SK-N-SH (cell line): Measurements from ENCODE around the gene TENT4A. TPM values are rescaled to one million over a fixed set of nuclear protein-coding genes. Genes with fewer than 3 reads are reported as not detected.

Experiments
- CTCF ChIA-PET: fragments of 300-600, 350-600 bp; formaldehyde crosslinking; extraction: SDS; loops from one replicate; lab custom pipeline; 2021; lab: Yijun Ruan, JAX
- POLR2A ChIA-PET: fragments of 350-600 bp; sonication (Branson Sonifier 250); formaldehyde crosslinking; extraction: SDS; loops from one replicate; lab custom pipeline; 2020; ENCODE audit warnings: antibody characterized with exemption, inconsistent platforms; lab: Yijun Ruan, JAX
- DNase-seq: peaks from one replicate; pipeline ENCODE4 v3.0.0; 2012
- H2AFZ ChIP-seq: fragments of 200-600 bp; sonication (generic); 2 replicates; pipeline ENCODE4 v1.8.1; 2016; ENCODE audit warnings: antibody characterized with exemption, mild to moderate bottlenecking, low read depth
- H3F3A ChIP-seq: fragments of 200-600 bp; sonication (generic); replicated peaks from 2 replicates; pipeline ENCODE3; 2016; ENCODE audit warnings: antibody characterized with exemption, mild to moderate bottlenecking; ENCODE audit not compliant: insufficient read depth
- H3K27ac ChIP-seq, 2 experiments: fragments of 200-500 bp in 1 of 2; fragments of 200-600 bp in 1 of 2; sonication (Bioruptor generic) in 1 of 2; sonication (generic), shearing (Covaris generic) in 1 of 2; 2 replicates each; pipeline versions ENCODE4 v1.5.1 to v1.6.1; 2014 to 2016; ENCODE audit warnings: low read depth in 2 of 2, inconsistent platforms in 1 of 2, low read length in 1 of 2, mild to moderate bottlenecking in 1 of 2, mixed read lengths in 1 of 2
- H3K27me3 ChIP-seq: fragments of 200-600 bp; sonication (generic), shearing (Covaris generic); 2 replicates; pipeline ENCODE4 v1.6.1; 2016; ENCODE audit warnings: mixed run types; ENCODE audit not compliant: insufficient read depth
- H3K36me3 ChIP-seq, 2 experiments: fragments of 200-500 bp in 1 of 2; fragments of 200-600 bp in 1 of 2; sonication (Bioruptor generic) in 1 of 2; sonication (generic) in 1 of 2; replicated peaks in 1 of 2; 2 replicates each; pipeline versions ENCODE3 to v1.5.1; 2014 to 2016; ENCODE audit warnings: low read length in 1 of 2, mild to moderate bottlenecking in 1 of 2; ENCODE audit not compliant: insufficient read depth in 2 of 2, control insufficient read depth in 1 of 2
- H3K4me1 ChIP-seq, 2 experiments: fragments of 200-500 bp in 1 of 2; fragments of 200-600 bp in 1 of 2; sonication (Bioruptor generic) in 1 of 2; sonication (generic), shearing (Covaris generic) in 1 of 2; 2 replicates each; pipeline versions ENCODE4 v1.5.1 to v1.6.1; 2014 to 2016; ENCODE audit warnings: low read depth in 1 of 2, low read length in 1 of 2, mixed run types in 1 of 2; ENCODE audit not compliant: insufficient read depth in 2 of 2, control insufficient read depth in 1 of 2
- H3K4me2 ChIP-seq: fragments of 200-600 bp; sonication (generic), shearing (Covaris generic); 2 replicates; pipeline ENCODE4 v1.6.1; 2017; ENCODE audit warnings: mixed run types
- H3K4me3 ChIP-seq, 2 experiments: fragments of 200-500 bp in 1 of 2; fragments of 200-600 bp in 1 of 2; sonication (Bioruptor generic) in 1 of 2; sonication (generic), shearing (Covaris generic) in 1 of 2; 2 replicates each; pipeline versions ENCODE4 v1.5.1 to v1.8.1; 2014 to 2016; ENCODE audit warnings: low read depth in 2 of 2, inconsistent platforms in 1 of 2, low read length in 1 of 2, mild to moderate bottlenecking in 1 of 2, mixed read lengths in 1 of 2, moderate library complexity in 1 of 2
- H3K79me2 ChIP-seq: fragments of 200-600 bp; sonication (generic); 2 replicates; pipeline ENCODE4 v1.8.1; 2017; ENCODE audit warnings: mild to moderate bottlenecking; ENCODE audit not compliant: insufficient read depth
- H3K9ac ChIP-seq: fragments of 200-600 bp; sonication (generic); 2 replicates; pipeline ENCODE4 v1.6.1; 2017; ENCODE audit warnings: mixed run types
- H3K9me2 ChIP-seq: fragments of 200-600 bp; sonication (generic); 2 replicates; pipeline ENCODE4 v1.6.1; 2017; ENCODE audit warnings: mixed run types
- H3K9me3 ChIP-seq: fragments of 200-600 bp; sonication (generic); 2 replicates; pipeline ENCODE4 v1.6.1; 2017; ENCODE audit warnings: mixed run types, mild to moderate bottlenecking, moderate library complexity
- H4K20me1 ChIP-seq: fragments of 200-600 bp; sonication (generic); 2 replicates; pipeline ENCODE4 v1.6.1; 2017; ENCODE audit warnings: mild to moderate bottlenecking, mixed run types; ENCODE audit not compliant: insufficient read depth
- CHD2 ChIP-seq: fragments of 150-350 bp; IDR thresholded peaks from 2 replicates; pipeline ENCODE4 v1.6.1; 2018; ENCODE audit warnings: low read length; ENCODE audit not compliant: partially characterized antibody
- CTCF ChIP-seq: fragments of 200-600 bp; sonication (generic); IDR thresholded peaks from 2 replicates; pipeline ENCODE4 v1.6.1; 2017; ENCODE audit warnings: antibody characterized with exemption, mild to moderate bottlenecking, moderate library complexity
- FOSL2 ChIP-seq: IDR thresholded peaks from 2 replicates; pipeline ENCODE4 v1.4.0; 2012; ENCODE audit warnings: low read depth, mild to moderate bottlenecking, moderate library complexity, borderline replicate concordance
- FOXJ3 ChIP-seq: sonication (generic); formaldehyde crosslinking; IDR thresholded peaks from 2 replicates; pipeline ENCODE4 v1.5.1; 2020; ENCODE audit warnings: mild to moderate bottlenecking, missing genetic modification reagents
- GABPA ChIP-seq: IDR thresholded peaks from 2 replicates; pipeline ENCODE4 v1.4.0; 2012; ENCODE audit warnings: low read depth, mild to moderate bottlenecking
- GATA2 ChIP-seq: sonication (generic); formaldehyde crosslinking; IDR thresholded peaks from 2 replicates; pipeline ENCODE4 v1.5.0; 2020; ENCODE audit warnings: mild to moderate bottlenecking, missing genetic modification reagents
- NFIC ChIP-seq: IDR thresholded peaks from 2 replicates; pipeline ENCODE4 v1.4.0; 2012; ENCODE audit warnings: borderline replicate concordance
- PBX3 ChIP-seq: IDR thresholded peaks from 2 replicates; pipeline ENCODE4; 2012
- POLR2AphosphoS5 ChIP-seq: IDR thresholded peaks from 2 replicates; pipeline ENCODE4 v1.6.1; 2012; ENCODE audit warnings: low read depth, low read length
- RCOR1 ChIP-seq: fragments of 150-350 bp; IDR thresholded peaks from 2 replicates; pipeline ENCODE4 v1.6.1; 2017; ENCODE audit warnings: antibody characterized with exemption, low read length
- RFX5 ChIP-seq: IDR thresholded peaks from 2 replicates; pipeline ENCODE4 v1.6.1; 2012; ENCODE audit warnings: mild to moderate bottlenecking, improper control_type of control experiment, low read length
- SIN3A ChIP-seq: IDR thresholded peaks from 2 replicates; pipeline ENCODE4 v1.6.1; 2012; ENCODE audit warnings: low read depth, mild to moderate bottlenecking, low read length, moderate library complexity, borderline replicate concordance
- SMC3 ChIP-seq: IDR thresholded peaks from 2 replicates; pipeline ENCODE4 v1.6.1; 2012; ENCODE audit warnings: low read depth, low read length, improper control_type of control experiment
- TAF1 ChIP-seq: IDR thresholded peaks from 2 replicates; pipeline ENCODE4 v1.6.1; 2012; ENCODE audit warnings: low read depth, mild to moderate bottlenecking, low read length, moderate library complexity, borderline replicate concordance
- TCF12 ChIP-seq: IDR thresholded peaks from 2 replicates; pipeline ENCODE4 v1.4.0; 2012
- WGBS: methylation state at CpG from one replicate; pipeline ENCODE4 v1.1.6; 2017; ENCODE audit warnings: low lambda C conversion rate; 5-methylcytosine and 5-hydroxymethylcytosine counted together
- polyA plus RNA-seq, 3 experiments: library from polyadenylated mRNA; depleted of rRNA; stranded (reverse); fragments of >200 nt; gene quantifications; 2 replicates each; pipeline ENCODE4 v1.2.3, GENCODE V29; 2012
- TF ChIP-seq, protein P1 (sequence below): fragments of 150-350 bp; IDR thresholded peaks from 2 replicates; pipeline ENCODE4 v1.6.1; 2017; ENCODE audit warnings: antibody characterized with exemption, low read length, low read depth, borderline replicate concordance

Gene TENT4A
- polyA plus RNA-seq, 1 of the 3 experiments (the other 2 are of a cell fraction): 6.0 TPM

DNA sequence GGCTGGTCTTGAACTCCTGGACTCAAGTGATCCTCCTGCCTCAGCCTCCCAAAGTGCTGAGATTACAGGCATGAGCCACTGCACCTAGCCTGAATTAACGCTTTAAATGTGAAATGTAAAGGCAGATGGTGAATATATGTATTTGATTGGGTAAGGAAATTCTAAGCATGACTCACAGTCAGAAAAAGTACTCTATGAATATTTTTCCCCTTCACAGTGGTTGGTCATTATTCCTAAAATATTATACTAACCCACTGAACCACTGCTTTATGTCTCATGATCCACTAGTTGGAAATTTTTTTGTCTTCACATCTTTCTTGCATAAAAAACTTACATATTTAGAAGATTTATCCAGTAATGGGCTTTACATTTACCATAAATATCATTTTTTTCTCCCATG is 14.5 kb upstream of the TENT4A start:
- H4K20me1 ChIP-seq: no peaks in the 10 kb centered on the region
- H3F3A ChIP-seq: no peaks in the 10 kb centered on the region
- H3K79me2 ChIP-seq: no peaks in the 10 kb centered on the region
- WGBS: 48% methylated on average over 1 of the region's 1 CpG
- H3K36me3 ChIP-seq: no peaks in the 10 kb centered on the region
- no peak overlapping the region for H3K4me3 ChIP-seq
- ChIA-PET CTCF (no interaction called here), POLR2A (no interaction called here)
- TF ChIP-seq TAF1 (no peak), NFIC (no peak), FOXJ3 (CRISPR knock-in tag) (no peak), RCOR1 (no peak)
- H2AFZ ChIP-seq: no peak overlapping the region
- H3K27ac ChIP-seq: no peak overlapping the region
- H3K9ac ChIP-seq: no peak overlapping the region
- H3K27me3 ChIP-seq: no peaks in the 10 kb centered on the region
- no peak overlapping the region for H3K4me2 ChIP-seq
- no peak for DNase-seq
- H3K4me1 ChIP-seq: peaks cover 0 to 4% of the 10 kb centered on the region in 2 experiments; a peak in 2 of 4 replicates
- no peaks in the 10 kb centered on the region for H3K9me3 ChIP-seq
- H3K9me2 ChIP-seq: no peaks in the 10 kb centered on the region; the same call in 1 of the 2 replicates

DNA sequence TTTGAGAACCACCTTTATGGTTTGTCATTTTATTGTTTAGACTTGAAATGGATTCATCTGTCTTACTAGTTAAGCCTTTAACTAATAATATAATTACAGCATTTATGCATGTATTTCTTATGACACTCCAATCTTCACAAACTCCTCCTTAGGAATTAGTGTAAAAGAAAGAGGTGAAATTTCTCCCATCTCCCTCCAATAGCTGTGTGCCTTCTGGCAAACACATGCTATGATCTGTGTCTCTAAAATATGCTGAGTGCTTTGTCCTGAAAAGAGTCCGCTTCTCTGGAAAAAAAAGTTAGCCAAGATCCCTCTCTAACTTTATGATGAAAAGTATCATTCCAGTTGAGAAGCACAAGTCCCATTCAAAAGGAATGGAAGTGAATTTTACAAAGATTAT is 13.9 kb upstream of the TENT4A start:
- no peaks in the 10 kb centered on the region for H3K9me3 ChIP-seq
- H3F3A ChIP-seq: no peaks in the 10 kb centered on the region
- H3K9ac ChIP-seq: no peak overlapping the region
- DNase-seq: no peak
- no peak overlapping the region for H3K4me3 ChIP-seq
- no peaks in the 10 kb centered on the region for H3K27me3 ChIP-seq
- CTCF ChIA-PET: no interaction called here
- H3K4me2 ChIP-seq: no peak overlapping the region
- no peaks in the 10 kb centered on the region for H4K20me1 ChIP-seq
- H3K36me3 ChIP-seq: no peaks in the 10 kb centered on the region
- H3K9me2 ChIP-seq: no peaks in the 10 kb centered on the region; the same call in 1 of the 2 replicates
- POLR2A ChIA-PET: no interaction called here
- H2AFZ ChIP-seq: no peak overlapping the region
- 80% methylated on average over 1 of the region's 1 CpG for whole genome bisulfite sequencing
- H3K79me2 ChIP-seq: no peaks in the 10 kb centered on the region
- no peak for TF ChIP-seq PBX3
- TF ChIP-seq SMC3: no peak
- no peak for TF ChIP-seq TCF12
- no peak for TF ChIP-seq FOSL2
- TF ChIP-seq, protein P1, sequence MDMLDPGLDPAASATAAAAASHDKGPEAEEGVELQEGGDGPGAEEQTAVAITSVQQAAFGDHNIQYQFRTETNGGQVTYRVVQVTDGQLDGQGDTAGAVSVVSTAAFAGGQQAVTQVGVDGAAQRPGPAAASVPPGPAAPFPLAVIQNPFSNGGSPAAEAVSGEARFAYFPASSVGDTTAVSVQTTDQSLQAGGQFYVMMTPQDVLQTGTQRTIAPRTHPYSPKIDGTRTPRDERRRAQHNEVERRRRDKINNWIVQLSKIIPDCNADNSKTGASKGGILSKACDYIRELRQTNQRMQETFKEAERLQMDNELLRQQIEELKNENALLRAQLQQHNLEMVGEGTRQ: no peak
- no peak for TF ChIP-seq GATA2 (CRISPR knock-in tag)
- no peak for TF ChIP-seq CTCF
- no peak for TF ChIP-seq FOXJ3 (CRISPR knock-in tag)
- no peak for TF ChIP-seq RFX5
- no peak for TF ChIP-seq RCOR1
- TF ChIP-seq POLR2AphosphoS5: no peak
- TF ChIP-seq CHD2: no peak
- TF ChIP-seq GABPA: no peak
- no peak for TF ChIP-seq SIN3A
- no peak overlapping the region for H3K27ac ChIP-seq
- H3K4me1 ChIP-seq: peaks cover 4 to 9% of the 10 kb centered on the region in 2 experiments; a peak in 3 of 4 replicates
